Measurements from ENCODE around the gene OR5D18. TPM values are rescaled to one million over a fixed set of nuclear protein-coding genes. Genes with fewer than 3 reads are reported as not detected.
"Not testable (repeated sequence)": the region's sequence is repeated elsewhere in the genome, so short reads cannot be mapped to it uniquely, and the experiment has no call there.

OR5D18 gene
- total RNA-seq, 4 donors from 2014 or later: not detected

- no peak overlapping the region for H3K27ac ChIP-seq (replicated peaks in 1 of 4)
Measured at GRCh38 chr11:55849037-55849436, 29.6 kb downstream of the OR5D18 start.

GRCh38 chr11:55852141-55852540 is 32.7 kb downstream of the OR5D18 start:
- Histone ChIP-seq H3K4me1 (no peaks in the 10 kb centered on the region), H3K9me3 (no peaks in the 10 kb centered on the region), H3K4me3 (no peak overlapping the region), H3K27ac (replicated peaks in 1 of 4) (no peak overlapping the region), H3K27me3 (peaks cover 0 to 4% (median 0%) of the 10 kb centered on the region in 4 donors), H3K36me3 (no peaks in the 10 kb centered on the region)
- intact Hi-C loops (cut with DNase I): no loop called here
- DNase-seq (ENCODE audit: extremely low spot score): no peak
- TF ChIP-seq EP300 (IDR thresholded peaks at IDR 0.05) (no peak), POLR2AphosphoS5 (IDR thresholded peaks at IDR 0.05) (no peak), POLR2A (IDR thresholded peaks at IDR 0.05; ENCODE audit: low read depth) (no peak), CTCF (IDR thresholded peaks at IDR 0.05) (no peak)
- WGBS: 75% methylated on average over 1 of the region's 1 CpG

More at GRCh38 chr11:55849037-55849436, 29.6 kb downstream of the OR5D18 start:
- Histone ChIP-seq H3K4me1 (no peaks in the 10 kb centered on the region), H3K27me3 (no peaks in the 10 kb centered on the region), H3K36me3 (no peaks in the 10 kb centered on the region), H3K9me3 (no peaks in the 10 kb centered on the region), H3K4me3 (no peak overlapping the region)
- intact Hi-C loops (cut with DNase I): no loop called here
- no peak for DNase-seq (ENCODE audit: extremely low spot score)
- TF ChIP-seq CTCF (IDR thresholded peaks at IDR 0.05) (no peak), EP300 (IDR thresholded peaks at IDR 0.05) (no peak), POLR2A (IDR thresholded peaks at IDR 0.05; ENCODE audit: low read depth) (no peak), POLR2AphosphoS5 (IDR thresholded peaks at IDR 0.05) (no peak)

GRCh38 chr11:55854704-55855103 is 35.3 kb downstream of the OR5D18 start:
- Histone ChIP-seq H3K4me1 (no peaks in the 10 kb centered on the region), H3K36me3 (no peaks in the 10 kb centered on the region), H3K27me3 (peaks cover 0 to 4% (median 0%) of the 10 kb centered on the region in 4 donors), H3K9me3 (no peaks in the 10 kb centered on the region), H3K4me3 (no peak overlapping the region), H3K27ac (replicated peaks in 1 of 4) (no peak overlapping the region)
- TF ChIP-seq POLR2A (IDR thresholded peaks at IDR 0.05; ENCODE audit: low read depth): no peak
- TF ChIP-seq POLR2AphosphoS5 (IDR thresholded peaks at IDR 0.05): no peak
- no peak for TF ChIP-seq CTCF (IDR thresholded peaks at IDR 0.05)
- DNase-seq (ENCODE audit: extremely low spot score): no peak
- 0% methylated on average over 1 of the region's 1 CpG for WGBS
- intact Hi-C loops (cut with DNase I): no loop called here

- DNase-seq (ENCODE audit: extremely low spot score); H3K27me3 ChIP-seq; H3K4me1 ChIP-seq; H3K36me3 ChIP-seq; H3K4me3 ChIP-seq; H3K9me3 ChIP-seq; intact Hi-C loops (cut with DNase I); H3K27ac ChIP-seq (replicated peaks in 1 of 4): not testable (repeated sequence)
- 83% methylated on average over 4 of the region's 4 CpGs for WGBS
Measured at GRCh38 chr11:55867354-55867753, 47.9 kb downstream of the OR5D18 start.

Small RNA genes lying within 50 kb of the gene (small RNA-seq; reads per million reads assigned to genes)
- 0 reads per million in 3 donors for gene AC036111.3

Other genes with a start within 250 kb of the OR5D18 start
- gene OR4C16, start 247.5 kb upstream of the OR5D18 start, total RNA-seq: not detected
- gene OR4C11, start 212.0 kb upstream of the OR5D18 start, total RNA-seq: not detected
- not detected for gene OR4P4, start 184.5 kb upstream of the OR5D18 start, total RNA-seq
- not detected for gene OR4S2, start 171.3 kb upstream of the OR5D18 start, total RNA-seq
- not detected for gene OR4C6, start 157.4 kb upstream of the OR5D18 start, total RNA-seq
- gene OR5D13, start 46.2 kb upstream of the OR5D18 start, total RNA-seq: not detected
- not detected for gene OR5D14, start 24.1 kb upstream of the OR5D18 start, total RNA-seq
- gene OR5L1, start 8.3 kb upstream of the OR5D18 start, total RNA-seq: not detected
- gene OR5L2, start 7.6 kb downstream of the OR5D18 start, total RNA-seq: not detected
- gene OR5D16, start 19.1 kb downstream of the OR5D18 start, total RNA-seq: not detected
- gene TRIM51, start 63.7 kb downstream of the OR5D18 start, total RNA-seq: not detected
- gene OR5W2, start 95.0 kb downstream of the OR5D18 start, total RNA-seq: not detected
- gene OR5I1, start 116.8 kb downstream of the OR5D18 start, total RNA-seq: not detected
- gene OR10AG1, start 150.3 kb downstream of the OR5D18 start, total RNA-seq: not detected
- not detected for gene OR5F1, start 175.0 kb downstream of the OR5D18 start, total RNA-seq
- not detected for gene OR5AS1, start 208.0 kb downstream of the OR5D18 start, total RNA-seq

Measured in esophagus muscularis mucosa (tissue), 4 donors.